Kidney (tissue), 14 donors: Measurements from ENCODE around the gene STX8. TPM values are rescaled to one million over a fixed set of nuclear protein-coding genes. Genes with fewer than 3 reads are reported as not detected.
A peak's percentile ranks its signal among the peaks of the same experiment; 100 is the strongest.

Experiments used
- DNase-seq, 5 donors: peaks; one replicate each; pipeline ENCODE4 v3.0.0-alpha.2; 2013 to 2020
- FAIRE-seq: peaks from 2 replicates; lab custom pipeline; 2012; peaks lifted over from hg19 to GRCh38; lab: Jason Lieb, UNC
- H3K27ac ChIP-seq, 2 donors: one replicate each; pipeline ENCODE4 v1.7.0; 2013; ENCODE audit warnings: low read depth in 2 of 2, low read length in 2 of 2, inconsistent platforms in 1 of 2
- H3K27me3 ChIP-seq: one replicate; pipeline ENCODE4 v1.7.1; 2013; ENCODE audit warnings: low read length, inconsistent platforms; ENCODE audit not compliant: control insufficient read depth, insufficient read depth
- H3K36me3 ChIP-seq, 3 donors: one replicate each; pipeline versions ENCODE4 v1.7.0 to v1.7.1; 2013; ENCODE audit warnings: low read length in 3 of 3, control low read depth in 1 of 3, inconsistent platforms in 1 of 3; ENCODE audit not compliant: insufficient read depth in 3 of 3, control insufficient read depth in 2 of 3
- H3K4me1 ChIP-seq, 3 donors: one replicate each; pipeline versions ENCODE4 v1.7.0 to v1.7.1; 2013; ENCODE audit warnings: low read length in 3 of 3, inconsistent platforms in 1 of 3, low read depth in 1 of 3; ENCODE audit not compliant: control insufficient read depth in 2 of 3, insufficient read depth in 2 of 3
- H3K4me3 ChIP-seq, 3 donors: one replicate each; pipeline versions ENCODE4 v1.7.0 to v1.8.1; 2013; ENCODE audit warnings: low read length in 3 of 3, control low read depth in 1 of 3, inconsistent platforms in 1 of 3
- H3K9ac ChIP-seq, 3 donors: one replicate each; pipeline versions ENCODE4 v1.7.0 to v1.7.1; 2013; ENCODE audit warnings: low read length in 3 of 3, control low read depth in 1 of 3, inconsistent platforms in 1 of 3
- H3K9me3 ChIP-seq, 3 donors: one replicate each; pipeline versions ENCODE4 v1.7.0 to v1.7.1; 2013; ENCODE audit warnings: low read length in 3 of 3, control low read depth in 1 of 3, inconsistent platforms in 1 of 3; ENCODE audit not compliant: control insufficient read depth in 2 of 3, insufficient read depth in 1 of 3
- CTCF ChIP-seq: IDR thresholded peaks from 3 replicates; pipeline ENCODE4 v1.5.1; 2012; ENCODE audit warnings: mild to moderate bottlenecking, moderate library complexity, borderline replicate concordance; ENCODE audit not compliant: insufficient read depth; ENCODE audit errors: extremely low read depth
- intact Hi-C: fragments of 100-400 bp; cut with DNase I; formaldehyde crosslinking; loops from one replicate; pipeline ENCODE4 v1.11.1; 2022
- polyA plus RNA-seq: library from polyadenylated mRNA; stranded (reverse); fragments of 350-450 nt; fragmentation: Illumina TruSeq; extraction: RNeasy Lipid Tissue Mini Kit (QIAGEN cat#74804); gene quantifications from one replicate; pipeline ENCODE4 v1.2.3, GENCODE V29; 2014; ENCODE audit warnings: low read depth, low replicate concordance; ENCODE audit not compliant: insufficient read depth
- total RNA-seq: library from RNA; stranded (reverse); fragmentation: NEBNext Ultra II Directional; extraction: Animal tissue kit (Norgen Biotek cat#: 25700); gene quantifications from one replicate; pipeline ENCODE4 v1.2.1, GENCODE V29; 2021
- donor health status: control.
- donor health status: control.
- donor health status: control.
- donor health status: control.
- donor health status: control.
- donor health status: DM: yes; HTN: yes; CAD: no.
- donor health status: Normal renal cell carcinoma (clear cell type).

STX8 gene
- total and polyA plus RNA-seq, 2 donors from 2014 or later, result 67.2 to 127 TPM

GRCh38 chr17:9239793-9240658 lies 335.6 kb downstream of the STX8 start:
- H3K27ac ChIP-seq, result peak overlapping the region; percentile 82 to 84
- H3K4me1 ChIP-seq, result peaks cover 0 to 7% (median 5%) of the 10 kb centered on the region in 3 donors
- H3K36me3 ChIP-seq, result no peaks in the 10 kb centered on the region
- no peak for TF ChIP-seq CTCF
- DNase-seq (peak; percentile 65 to 93 (median 76)), FAIRE-seq (no peak)
- H3K9me3 ChIP-seq, result no peaks in the 10 kb centered on the region
- H3K4me3 ChIP-seq, result peak overlapping the region; percentile 16 to 59 (median 56)
- peak overlapping the region in 2 of 3 donors; percentile 27 to 69 for H3K9ac ChIP-seq
- intact Hi-C loops, result no loop called here
- H3K27me3 ChIP-seq, result no peaks in the 10 kb centered on the region

- no peaks in the 10 kb centered on the region for H3K36me3 ChIP-seq
- peak overlapping the region; percentile 16 to 56 (median 55) for H3K4me3 ChIP-seq
- intact Hi-C loops, result no loop called here
- peak overlapping the region in 2 of 3 donors; percentile 11 to 69 for H3K9ac ChIP-seq
- peaks cover 0 to 7% (median 5%) of the 10 kb centered on the region in 3 donors for H3K4me1 ChIP-seq
- H3K27me3 ChIP-seq, result no peaks in the 10 kb centered on the region
- no peak overlapping the region for H3K27ac ChIP-seq
- FAIRE-seq (no peak), DNase-seq (peak in 3 of 5 donors; percentile 50 to 78 (median 75))
- H3K9me3 ChIP-seq, result no peaks in the 10 kb centered on the region
- TF ChIP-seq CTCF, result no peak
Measured at GRCh38 chr17:9239246-9239792, 336.3 kb downstream of the STX8 start.

- intact Hi-C loops, result no loop called here
- H3K27me3 ChIP-seq, result no peaks in the 10 kb centered on the region
- no peaks in the 10 kb centered on the region for H3K9me3 ChIP-seq
- H3K36me3 ChIP-seq, result no peaks in the 10 kb centered on the region
- H3K4me3 ChIP-seq, result no peak overlapping the region
- no peak for FAIRE-seq
- DNase-seq, result peak in 1 of 5 donors; percentile 57
- no peak for TF ChIP-seq CTCF
- H3K27ac ChIP-seq, result no peak overlapping the region
- peaks cover 0 to 7% (median 5%) of the 10 kb centered on the region in 3 donors for H3K4me1 ChIP-seq
- H3K9ac ChIP-seq, result no peak overlapping the region
Measured at GRCh38 chr17:9238340-9239245, 337.0 kb downstream of the STX8 start.
